ENCODE data around the gene RBM39.

DNA sequence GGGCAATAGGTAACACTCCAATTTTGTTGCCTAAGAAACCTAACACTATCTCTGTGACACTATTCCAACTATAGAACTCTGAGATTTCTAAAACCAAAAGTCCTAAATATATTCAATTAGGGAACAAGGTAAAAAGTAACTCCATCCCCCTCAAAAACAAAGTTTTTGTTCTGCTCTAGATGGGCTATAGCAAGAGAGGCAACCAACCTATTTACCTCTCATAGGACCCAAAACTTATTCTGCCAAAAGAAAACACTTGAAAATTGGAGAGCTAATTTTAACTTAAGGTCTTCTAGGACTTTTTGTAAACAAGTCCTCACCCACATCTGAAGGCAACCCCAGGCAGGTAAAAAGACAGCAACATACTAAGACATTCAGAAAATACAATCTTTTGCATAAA lies 7.7 kb downstream of the RBM39 start:
- TF ChIP-seq POLR2A (IDR thresholded peaks at IDR 0.05): no peak
- TF ChIP-seq, protein P1, sequence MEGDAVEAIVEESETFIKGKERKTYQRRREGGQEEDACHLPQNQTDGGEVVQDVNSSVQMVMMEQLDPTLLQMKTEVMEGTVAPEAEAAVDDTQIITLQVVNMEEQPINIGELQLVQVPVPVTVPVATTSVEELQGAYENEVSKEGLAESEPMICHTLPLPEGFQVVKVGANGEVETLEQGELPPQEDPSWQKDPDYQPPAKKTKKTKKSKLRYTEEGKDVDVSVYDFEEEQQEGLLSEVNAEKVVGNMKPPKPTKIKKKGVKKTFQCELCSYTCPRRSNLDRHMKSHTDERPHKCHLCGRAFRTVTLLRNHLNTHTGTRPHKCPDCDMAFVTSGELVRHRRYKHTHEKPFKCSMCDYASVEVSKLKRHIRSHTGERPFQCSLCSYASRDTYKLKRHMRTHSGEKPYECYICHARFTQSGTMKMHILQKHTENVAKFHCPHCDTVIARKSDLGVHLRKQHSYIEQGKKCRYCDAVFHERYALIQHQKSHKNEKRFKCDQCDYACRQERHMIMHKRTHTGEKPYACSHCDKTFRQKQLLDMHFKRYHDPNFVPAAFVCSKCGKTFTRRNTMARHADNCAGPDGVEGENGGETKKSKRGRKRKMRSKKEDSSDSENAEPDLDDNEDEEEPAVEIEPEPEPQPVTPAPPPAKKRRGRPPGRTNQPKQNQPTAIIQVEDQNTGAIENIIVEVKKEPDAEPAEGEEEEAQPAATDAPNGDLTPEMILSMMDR (IDR thresholded peaks at IDR 0.05): no peak

All from lower leg skin (tissue), 3 donors.